ENCODE results near the gene ITPR3.

The ITPR3 gene

GRCh38 chr6:33584700-33585402, 36.3 kb upstream of the ITPR3 start:
- DNase-seq (ENCODE audit: low read depth in 1 of 2, low spot score in 1 of 2) = no peak
- no peak for TF ChIP-seq JUND (IDR thresholded peaks at IDR 0.05; ENCODE audit: low read depth)
- in situ Hi-C loops (cut with HindIII; ENCODE audit: low pct_unique_long_range_greater_than_20kb, low sequenced_read_pairs) = no loop called here

- in situ Hi-C loops (cut with HindIII; ENCODE audit: low pct_unique_long_range_greater_than_20kb, low sequenced_read_pairs) = no loop called here
- TF ChIP-seq JUND (IDR thresholded peaks at IDR 0.05; ENCODE audit: low read depth) = no peak
- peak; percentile 71 to 76 for DNase-seq (ENCODE audit: low read depth in 1 of 2, low spot score in 1 of 2)
Measured at GRCh38 chr6:33585403-33586107, 35.6 kb upstream of the ITPR3 start.

- no peak for TF ChIP-seq JUND (IDR thresholded peaks at IDR 0.05; ENCODE audit: low read depth)
- in situ Hi-C loops (cut with HindIII; ENCODE audit: low pct_unique_long_range_greater_than_20kb, low sequenced_read_pairs) = no loop called here
- no peak for DNase-seq (ENCODE audit: low read depth in 1 of 2, low spot score in 1 of 2)
Measured at GRCh38 chr6:33586108-33586640, 34.9 kb upstream of the ITPR3 start.

- DNase-seq (ENCODE audit: low read depth in 1 of 2, low spot score in 1 of 2) = no peak
- TF ChIP-seq JUND (IDR thresholded peaks at IDR 0.05; ENCODE audit: low read depth) = no peak
- in situ Hi-C loops (cut with HindIII; ENCODE audit: low pct_unique_long_range_greater_than_20kb, low sequenced_read_pairs) = no loop called here
Measured at GRCh38 chr6:33587529-33587928, 33.6 kb upstream of the ITPR3 start.

- TF ChIP-seq JUND (IDR thresholded peaks at IDR 0.05; ENCODE audit: low read depth) = no peak
- in situ Hi-C loops (cut with HindIII; ENCODE audit: low pct_unique_long_range_greater_than_20kb, low sequenced_read_pairs) = no loop called here
Measured at GRCh38 chr6:33588894-33589293, 32.2 kb upstream of the ITPR3 start.

GRCh38 chr6:33589392-33589730, 31.8 kb upstream of the ITPR3 start:
- in situ Hi-C loops (cut with HindIII; ENCODE audit: low pct_unique_long_range_greater_than_20kb, low sequenced_read_pairs) = no loop called here
- DNase-seq (ENCODE audit: low read depth in 1 of 2, low spot score in 1 of 2) = no peak
- no peak for TF ChIP-seq JUND (IDR thresholded peaks at IDR 0.05; ENCODE audit: low read depth)

More at GRCh38 chr6:33588894-33589293, 32.2 kb upstream of the ITPR3 start:
- DNase-seq (ENCODE audit: low read depth in 1 of 2, low spot score in 1 of 2) = no peak

- DNase-seq (ENCODE audit: low read depth in 1 of 2, low spot score in 1 of 2) = peak; percentile 48 to 57
- in situ Hi-C loops (cut with HindIII; ENCODE audit: low pct_unique_long_range_greater_than_20kb, low sequenced_read_pairs) = no loop called here
- TF ChIP-seq JUND (IDR thresholded peaks at IDR 0.05; ENCODE audit: low read depth) = no peak
Measured at GRCh38 chr6:33589731-33590530, 31.2 kb upstream of the ITPR3 start.

GRCh38 chr6:33590531-33591198, 30.5 kb upstream of the ITPR3 start:
- in situ Hi-C loops (cut with HindIII; ENCODE audit: low pct_unique_long_range_greater_than_20kb, low sequenced_read_pairs) = no loop called here
- DNase-seq (ENCODE audit: low read depth in 1 of 2, low spot score in 1 of 2) = no peak
- TF ChIP-seq JUND (IDR thresholded peaks at IDR 0.05; ENCODE audit: low read depth) = no peak

GRCh38 chr6:33591424-33592032, 29.6 kb upstream of the ITPR3 start:
- DNase-seq (ENCODE audit: low read depth in 1 of 2, low spot score in 1 of 2) = no peak
- in situ Hi-C loops (cut with HindIII; ENCODE audit: low pct_unique_long_range_greater_than_20kb, low sequenced_read_pairs) = no loop called here
- no peak for TF ChIP-seq JUND (IDR thresholded peaks at IDR 0.05; ENCODE audit: low read depth)

- in situ Hi-C loops (cut with HindIII; ENCODE audit: low pct_unique_long_range_greater_than_20kb, low sequenced_read_pairs) = no loop called here
- no peak for DNase-seq (ENCODE audit: low read depth in 1 of 2, low spot score in 1 of 2)
- TF ChIP-seq JUND (IDR thresholded peaks at IDR 0.05; ENCODE audit: low read depth) = no peak
Measured at GRCh38 chr6:33592280-33592594, 28.9 kb upstream of the ITPR3 start.

GRCh38 chr6:33592595-33593413, 28.3 kb upstream of the ITPR3 start:
- in situ Hi-C loops (cut with HindIII; ENCODE audit: low pct_unique_long_range_greater_than_20kb, low sequenced_read_pairs) = no loop called here
- peak; percentile 65 to 67 for DNase-seq (ENCODE audit: low read depth in 1 of 2, low spot score in 1 of 2)
- no peak for TF ChIP-seq JUND (IDR thresholded peaks at IDR 0.05; ENCODE audit: low read depth)

All from T47D (cell line).